Fibroblast of pulmonary artery (primary cell): ENCODE measurements around the gene DGKE.

Experiments used
- DNase-seq: peaks from one replicate; pipeline ENCODE4 v3.0.0-alpha.2; 2010; ENCODE audit warnings: low read depth
- H3K4me3 ChIP-seq: replicated peaks from 2 replicates; pipeline ENCODE4 v1.5.1; 2011; ENCODE audit warnings: low read depth, mild to moderate bottlenecking, control low read depth, low read length, moderate library complexity
- CTCF ChIP-seq: IDR thresholded peaks from 2 replicates; pipeline ENCODE4 v1.5.1; 2011; ENCODE audit warnings: mild to moderate bottlenecking, control low read depth, low read length, inconsistent platforms; ENCODE audit errors: missing control alignments

The DGKE gene

GRCh38 chr17:56898874-56899273, 64.9 kb downstream of the DGKE start:
- DNase-seq: no peak
- TF ChIP-seq CTCF: no peak
- no peak overlapping the region for H3K4me3 ChIP-seq

DNA sequence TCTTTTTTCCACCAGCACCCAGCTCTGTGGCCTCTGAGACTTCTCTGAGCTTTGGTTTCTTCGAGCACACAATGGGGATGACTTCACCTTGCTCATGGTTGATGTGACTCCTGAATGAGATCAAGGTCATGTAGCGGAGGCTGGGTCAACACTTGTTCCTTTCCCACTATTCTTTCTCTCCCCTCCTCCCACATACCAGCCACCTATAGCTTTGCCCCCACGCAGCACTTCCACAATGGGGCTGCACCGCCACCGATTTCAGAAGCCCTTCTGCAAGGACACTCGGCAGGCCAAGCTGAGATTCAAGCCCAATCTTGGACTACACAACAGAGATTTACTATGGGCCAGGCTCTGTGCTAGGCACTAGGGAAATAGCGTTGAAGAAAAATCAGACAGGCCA, 65.5 kb downstream of the DGKE start:
- no peak for DNase-seq
- no peak for TF ChIP-seq CTCF
- no peak overlapping the region for H3K4me3 ChIP-seq

DNA sequence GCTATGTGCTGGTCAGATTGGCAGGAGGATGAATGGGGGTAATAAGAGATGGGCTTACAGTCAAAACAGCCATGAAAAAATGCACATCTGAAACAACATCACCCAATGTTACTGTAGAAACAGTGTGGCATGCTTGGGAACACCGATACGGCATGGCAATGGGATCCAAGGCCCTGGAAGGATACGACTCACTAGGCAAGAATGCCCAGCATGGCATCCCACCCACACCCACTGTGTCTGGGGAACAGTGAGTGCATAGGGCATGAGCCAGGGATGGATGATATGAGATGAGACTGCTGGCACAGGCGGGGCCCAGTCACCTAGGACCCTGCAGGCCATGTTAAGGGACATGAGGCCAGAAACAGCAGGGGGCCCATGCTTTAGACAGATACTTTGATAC, 68.4 kb downstream of the DGKE start:
- TF ChIP-seq CTCF: no peak
- no peak overlapping the region for H3K4me3 ChIP-seq
- DNase-seq: peak; percentile 54

GRCh38 chr17:56903560-56903959, 69.6 kb downstream of the DGKE start:
- no peak for TF ChIP-seq CTCF
- no peak overlapping the region for H3K4me3 ChIP-seq
- no peak for DNase-seq

DNA sequence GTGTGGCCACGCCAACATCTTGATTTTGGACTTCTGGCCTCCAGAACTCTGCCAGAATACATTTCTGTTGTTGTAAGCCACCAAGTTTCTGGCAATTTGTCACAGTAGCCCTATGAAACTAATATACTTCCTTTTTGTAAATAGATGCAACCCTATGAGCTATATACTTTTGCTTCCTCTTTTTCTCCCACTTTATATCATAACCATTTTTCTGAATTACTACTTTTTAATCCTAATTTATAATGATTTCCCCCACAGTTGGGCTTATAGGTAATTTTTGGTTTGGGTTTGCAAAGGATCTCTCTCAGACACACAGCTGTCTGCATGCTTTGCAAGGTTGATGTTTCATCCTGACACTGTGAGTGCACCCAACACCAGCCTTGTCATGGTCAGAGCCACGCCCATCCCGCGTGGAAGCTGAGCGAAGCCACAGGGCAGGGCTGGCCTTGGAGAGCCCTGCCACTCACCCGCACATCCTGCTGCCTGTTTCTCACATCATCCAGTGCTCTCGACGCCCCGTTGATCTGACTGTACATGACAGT, 74.1 kb downstream of the DGKE start:
- no peak for TF ChIP-seq CTCF
- no peak overlapping the region for H3K4me3 ChIP-seq
- DNase-seq: no peak

DNA sequence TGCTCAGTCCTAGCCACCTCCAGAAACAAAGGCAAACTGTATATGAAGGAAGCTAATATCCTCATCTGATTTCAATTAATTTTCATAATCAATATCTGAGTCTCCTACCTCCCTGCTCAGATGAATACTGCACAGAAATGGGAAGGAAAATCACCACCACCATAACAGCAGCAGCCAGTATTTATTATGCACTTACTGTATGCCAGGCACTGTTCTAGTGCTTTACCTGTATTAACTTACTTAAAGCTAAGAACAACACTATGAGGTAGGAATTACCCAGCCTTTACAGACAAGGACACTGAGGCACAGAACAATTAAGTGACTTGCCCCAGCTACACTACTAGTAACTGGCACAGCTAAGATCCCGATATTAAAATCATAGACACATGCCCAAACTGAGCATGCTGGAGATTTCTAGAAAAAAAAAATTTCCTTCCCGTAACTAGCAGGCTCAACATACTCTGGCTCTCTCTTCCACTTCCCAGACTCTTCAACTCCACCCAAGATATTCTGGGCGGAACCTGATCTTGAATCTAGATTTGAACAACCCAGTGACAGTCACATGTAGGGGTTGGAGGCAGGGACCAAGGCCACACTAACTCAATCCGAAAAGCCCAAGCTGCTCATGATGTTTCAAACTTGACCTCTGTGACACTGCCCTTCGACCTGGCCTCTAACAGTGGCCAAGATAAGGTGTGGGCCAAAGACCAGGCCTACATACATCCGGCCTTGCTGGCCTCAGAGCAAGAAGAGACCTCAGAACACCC, 76.0 kb downstream of the DGKE start:
- TF ChIP-seq CTCF: no peak
- no peak for DNase-seq
- H3K4me3 ChIP-seq: no peak overlapping the region
